OCI-LY7 (cell line): Measurements from ENCODE around the gene SH3RF3. TPM values are rescaled to one million over a fixed set of nuclear protein-coding genes. Genes with fewer than 3 reads are reported as not detected.

Source experiments
- BruUV-seq: library from RNA; stranded (reverse); fragments of 400-500 nt; replicated peaks from 2 replicates; lab custom pipeline; 2021; lab: Mats Ljungman, UMichigan
- CTCF ChIA-PET: fragments of 300-600 bp; sonication (Branson Sonifier 250); formaldehyde crosslinking; loops from one replicate; lab custom pipeline; 2022; ENCODE audit warnings: antibody characterized with exemption; ENCODE audit not compliant: unreplicated experiment; lab: Charles Lee
- POLR2A ChIA-PET: fragments of 300-600 bp; sonication (Branson Sonifier 250); formaldehyde crosslinking; loops from one replicate; lab custom pipeline; 2022; ENCODE audit warnings: antibody characterized with exemption; lab: Charles Lee
- DNase-seq: peaks from one replicate; pipeline ENCODE4 v3.0.0-alpha.2; 2015; ENCODE audit warnings: low spot score
- H2AFZ ChIP-seq: fragments of 200-600 bp; sonication (generic), shearing (Covaris generic); 2 replicates; pipeline ENCODE4 v1.6.1; 2014; ENCODE audit warnings: mild to moderate bottlenecking, antibody characterized with exemption, low read length, moderate library complexity
- H3K27ac ChIP-seq: fragments of 200-600 bp; sonication (generic); 2 replicates; pipeline ENCODE4 v1.5.1; 2014; ENCODE audit warnings: mixed run types, low read depth, mild to moderate bottlenecking, moderate library complexity, low read length, inconsistent platforms; ENCODE audit not compliant: poor library complexity, severe bottlenecking
- H3K36me3 ChIP-seq: fragments of 200-600 bp; sonication (generic); 2 replicates; pipeline ENCODE4 v1.6.1; 2014; ENCODE audit warnings: mild to moderate bottlenecking, antibody characterized with exemption, low read length, moderate library complexity, mixed read lengths; ENCODE audit not compliant: insufficient read depth
- H3K4me1 ChIP-seq: fragments of 200-600 bp; sonication (generic); 2 replicates; pipeline ENCODE4 v1.5.1; 2014; ENCODE audit warnings: mild to moderate bottlenecking, low read length; ENCODE audit not compliant: insufficient read depth, poor library complexity, severe bottlenecking
- H3K4me2 ChIP-seq: fragments of 200-600 bp; sonication (generic); 2 replicates; pipeline ENCODE4 v1.6.1; 2014; ENCODE audit warnings: mild to moderate bottlenecking, low read length
- H3K4me3 ChIP-seq: fragments of 200-600 bp; sonication (generic); 2 replicates; pipeline ENCODE4 v1.5.1; 2014; ENCODE audit warnings: mild to moderate bottlenecking, low read depth, low read length; ENCODE audit not compliant: poor library complexity, severe bottlenecking
- H3K79me2 ChIP-seq: fragments of 200-600 bp; sonication (generic); 2 replicates; pipeline ENCODE4 v1.6.1; 2016; ENCODE audit warnings: low read depth, mild to moderate bottlenecking, low read length, moderate library complexity, mixed read lengths; ENCODE audit not compliant: insufficient read depth
- H3K9me2 ChIP-seq: fragments of 200-600 bp; sonication (generic); 2 replicates; pipeline ENCODE4 v1.6.1; 2016; ENCODE audit warnings: mild to moderate bottlenecking, low read length, mixed read lengths; ENCODE audit not compliant: insufficient read depth
- H3K9me3 ChIP-seq: fragments of 200-600 bp; sonication (generic); 2 replicates; pipeline ENCODE4 v1.6.1; 2014; ENCODE audit warnings: mild to moderate bottlenecking, mixed run types, low read length, mixed read lengths
- H4K20me1 ChIP-seq: fragments of 200-600 bp; sonication (generic); 2 replicates; pipeline ENCODE4 v1.6.1; 2014; ENCODE audit warnings: mild to moderate bottlenecking, antibody characterized with exemption, low read length, moderate library complexity, mixed read lengths; ENCODE audit not compliant: insufficient read depth
- EZH2phosphoT487 ChIP-seq: fragments of 200-600 bp; sonication (generic); IDR thresholded peaks from 2 replicates; pipeline ENCODE4 v1.6.1; 2018; ENCODE audit warnings: low read depth, borderline replicate concordance, mild to moderate bottlenecking, mixed run types, antibody characterized with exemption, low read length, moderate library complexity, mixed read lengths
- intact Hi-C: fragments of 100-400 bp; cut with micrococcal nuclease; formaldehyde crosslinking; loops from one replicate; pipeline ENCODE4 v1.10.0; 2022; ENCODE audit not compliant: unreplicated experiment
- total RNA-seq, 2 experiments: library from RNA; depleted of rRNA in 1 of 2; stranded (reverse); fragments of >200 nt in 1 of 2; shearing (Covaris generic) in 1 of 2; gene quantifications; 2 replicates each; pipeline ENCODE4 v1.2.3, GENCODE V29; 2014 to 2022
- TF ChIP-seq, protein P1 (sequence below): fragments of 200-600 bp; sonication (generic); conservative IDR thresholded peaks from 2 replicates; pipeline ENCODE4 v1.5.1; 2014; ENCODE audit warnings: mild to moderate bottlenecking, antibody characterized with exemption, low read length, moderate library complexity, mixed read lengths

Gene SH3RF3
- total RNA-seq, 2 experiments from 2014 or later: not detected

DNA sequence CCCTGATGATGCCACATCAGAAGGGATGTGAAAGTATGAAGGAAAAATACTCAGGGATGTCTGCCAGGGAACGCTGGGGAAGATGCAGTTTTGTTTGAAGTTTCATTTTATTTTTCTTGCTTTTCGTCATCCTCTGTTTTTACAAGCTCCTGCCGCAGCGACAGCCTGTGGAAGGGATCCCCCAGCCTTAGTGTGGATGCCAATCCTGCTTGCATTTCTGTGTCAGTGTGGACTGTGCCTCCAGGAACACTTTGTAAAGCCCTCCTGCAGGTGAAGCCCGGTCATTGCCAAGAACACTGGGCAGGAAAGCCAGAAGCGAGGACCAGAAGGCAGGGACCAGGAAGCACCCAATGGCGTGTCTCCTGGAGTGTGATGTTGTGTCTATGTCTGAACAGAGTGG, 250.5 kb downstream of the SH3RF3 start:
- Histone ChIP-seq H3K9me3 (no peaks in the 10 kb centered on the region), H3K4me1 (no peaks in the 10 kb centered on the region), H4K20me1 (no peaks in the 10 kb centered on the region), H3K9me2 (no peaks in the 10 kb centered on the region), H2AFZ (no peak overlapping the region), H3K36me3 (no peaks in the 10 kb centered on the region), H3K79me2 (no peaks in the 10 kb centered on the region), H3K4me3 (no peak overlapping the region), H3K4me2 (no peak overlapping the region), H3K27ac (no peak overlapping the region)
- TF ChIP-seq, protein P1, sequence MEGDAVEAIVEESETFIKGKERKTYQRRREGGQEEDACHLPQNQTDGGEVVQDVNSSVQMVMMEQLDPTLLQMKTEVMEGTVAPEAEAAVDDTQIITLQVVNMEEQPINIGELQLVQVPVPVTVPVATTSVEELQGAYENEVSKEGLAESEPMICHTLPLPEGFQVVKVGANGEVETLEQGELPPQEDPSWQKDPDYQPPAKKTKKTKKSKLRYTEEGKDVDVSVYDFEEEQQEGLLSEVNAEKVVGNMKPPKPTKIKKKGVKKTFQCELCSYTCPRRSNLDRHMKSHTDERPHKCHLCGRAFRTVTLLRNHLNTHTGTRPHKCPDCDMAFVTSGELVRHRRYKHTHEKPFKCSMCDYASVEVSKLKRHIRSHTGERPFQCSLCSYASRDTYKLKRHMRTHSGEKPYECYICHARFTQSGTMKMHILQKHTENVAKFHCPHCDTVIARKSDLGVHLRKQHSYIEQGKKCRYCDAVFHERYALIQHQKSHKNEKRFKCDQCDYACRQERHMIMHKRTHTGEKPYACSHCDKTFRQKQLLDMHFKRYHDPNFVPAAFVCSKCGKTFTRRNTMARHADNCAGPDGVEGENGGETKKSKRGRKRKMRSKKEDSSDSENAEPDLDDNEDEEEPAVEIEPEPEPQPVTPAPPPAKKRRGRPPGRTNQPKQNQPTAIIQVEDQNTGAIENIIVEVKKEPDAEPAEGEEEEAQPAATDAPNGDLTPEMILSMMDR: no peak
- TF ChIP-seq EZH2phosphoT487: no peak
- BruUV-seq: no TSS peak
- intact Hi-C loops: no loop called here
- POLR2A ChIA-PET: no interaction called here
- CTCF ChIA-PET: no interaction called here
- no peak for DNase-seq

DNA sequence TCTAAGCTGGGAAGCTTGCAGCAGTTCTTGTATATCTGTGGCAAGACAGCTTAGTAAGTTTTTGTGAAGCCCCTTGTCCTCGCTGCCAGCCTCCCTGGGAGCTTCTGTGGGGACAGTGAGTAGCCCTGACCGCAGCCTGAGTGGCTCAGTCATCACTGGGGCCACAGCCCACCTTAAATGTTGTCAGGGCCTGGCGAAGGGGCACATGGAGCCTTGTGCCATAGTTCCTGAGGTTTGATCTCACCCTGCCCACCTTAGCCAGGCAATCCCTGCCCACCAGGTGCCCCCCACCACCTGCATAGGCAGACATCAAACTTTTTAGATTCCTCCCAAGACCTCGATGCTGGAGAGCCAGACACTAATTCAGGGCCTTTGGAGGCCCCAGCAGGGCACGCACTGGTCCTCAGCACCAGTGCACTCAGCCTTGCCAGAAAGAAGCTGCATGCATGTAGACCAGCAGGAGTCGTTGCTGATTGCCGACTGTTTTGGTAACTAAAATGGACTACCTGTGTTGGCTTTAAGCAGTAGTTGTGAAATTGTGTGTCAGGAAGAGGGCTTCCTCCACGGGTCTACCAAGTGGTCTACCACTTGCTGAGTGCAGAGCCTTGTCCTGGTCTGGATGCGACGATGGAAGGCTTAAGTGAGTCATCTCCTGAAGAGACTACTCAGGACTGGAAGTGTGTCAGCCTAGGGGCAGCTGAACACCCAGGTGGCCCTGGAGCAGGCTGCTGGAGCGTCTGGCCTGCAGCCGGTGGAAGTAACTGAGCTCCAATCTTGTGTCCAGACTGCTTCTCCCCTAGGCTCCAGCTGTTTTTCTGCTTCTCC, 251.7 kb downstream of the SH3RF3 start:
- Histone ChIP-seq H3K4me3 (no peak overlapping the region), H3K27ac (no peak overlapping the region), H2AFZ (no peak overlapping the region), H3K4me2 (no peak overlapping the region), H3K9me2 (no peaks in the 10 kb centered on the region), H3K9me3 (no peaks in the 10 kb centered on the region), H3K36me3 (no peaks in the 10 kb centered on the region), H4K20me1 (no peaks in the 10 kb centered on the region), H3K4me1 (no peaks in the 10 kb centered on the region), H3K79me2 (no peaks in the 10 kb centered on the region)
- POLR2A ChIA-PET: no interaction called here
- intact Hi-C loops: no loop called here
- BruUV-seq: no TSS peak
- CTCF ChIA-PET: no interaction called here
- TF ChIP-seq, protein P1: no peak
- no peak for TF ChIP-seq EZH2phosphoT487
- no peak for DNase-seq

DNA sequence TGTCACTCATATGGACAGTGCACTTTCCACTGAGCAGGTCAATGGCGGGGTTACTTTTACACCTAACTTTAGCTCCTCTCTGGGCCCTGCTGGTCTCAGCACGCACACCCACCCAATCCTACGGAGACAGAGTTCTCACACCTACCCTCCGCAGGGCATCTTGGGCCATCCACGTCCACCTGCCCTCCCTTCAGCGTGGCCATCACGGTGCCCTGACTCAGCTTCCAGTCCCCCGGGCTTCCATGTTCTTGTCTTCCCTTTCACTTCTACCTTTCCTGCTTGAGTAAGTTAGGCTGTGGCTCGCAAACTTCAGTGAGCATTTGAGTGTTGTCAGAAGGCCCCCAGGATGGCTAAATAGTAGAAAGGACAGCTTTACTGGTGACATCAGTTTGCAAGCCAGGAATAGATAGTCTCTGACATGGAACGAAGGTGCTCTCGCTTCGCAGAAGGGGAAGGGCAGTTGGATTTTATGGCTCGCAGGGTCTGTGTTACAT, 252.4 kb downstream of the SH3RF3 start:
- no peaks in the 10 kb centered on the region for H4K20me1 ChIP-seq
- no peaks in the 10 kb centered on the region for H3K79me2 ChIP-seq
- H3K36me3 ChIP-seq: no peaks in the 10 kb centered on the region
- H3K9me3 ChIP-seq: no peaks in the 10 kb centered on the region
- no peaks in the 10 kb centered on the region for H3K9me2 ChIP-seq
- no peaks in the 10 kb centered on the region for H3K4me1 ChIP-seq
- no peak overlapping the region for H3K4me3 ChIP-seq
- no peak for TF ChIP-seq EZH2phosphoT487
- TF ChIP-seq, protein P1: no peak
- BruUV-seq: no TSS peak
- no peak overlapping the region for H3K4me2 ChIP-seq
- no peak for DNase-seq
- no peak overlapping the region for H3K27ac ChIP-seq
- H2AFZ ChIP-seq: no peak overlapping the region
- CTCF ChIA-PET: no interaction called here
- intact Hi-C loops: no loop called here
- POLR2A ChIA-PET: no interaction called here
